ENCODE results near the gene FSCN2.

DNA sequence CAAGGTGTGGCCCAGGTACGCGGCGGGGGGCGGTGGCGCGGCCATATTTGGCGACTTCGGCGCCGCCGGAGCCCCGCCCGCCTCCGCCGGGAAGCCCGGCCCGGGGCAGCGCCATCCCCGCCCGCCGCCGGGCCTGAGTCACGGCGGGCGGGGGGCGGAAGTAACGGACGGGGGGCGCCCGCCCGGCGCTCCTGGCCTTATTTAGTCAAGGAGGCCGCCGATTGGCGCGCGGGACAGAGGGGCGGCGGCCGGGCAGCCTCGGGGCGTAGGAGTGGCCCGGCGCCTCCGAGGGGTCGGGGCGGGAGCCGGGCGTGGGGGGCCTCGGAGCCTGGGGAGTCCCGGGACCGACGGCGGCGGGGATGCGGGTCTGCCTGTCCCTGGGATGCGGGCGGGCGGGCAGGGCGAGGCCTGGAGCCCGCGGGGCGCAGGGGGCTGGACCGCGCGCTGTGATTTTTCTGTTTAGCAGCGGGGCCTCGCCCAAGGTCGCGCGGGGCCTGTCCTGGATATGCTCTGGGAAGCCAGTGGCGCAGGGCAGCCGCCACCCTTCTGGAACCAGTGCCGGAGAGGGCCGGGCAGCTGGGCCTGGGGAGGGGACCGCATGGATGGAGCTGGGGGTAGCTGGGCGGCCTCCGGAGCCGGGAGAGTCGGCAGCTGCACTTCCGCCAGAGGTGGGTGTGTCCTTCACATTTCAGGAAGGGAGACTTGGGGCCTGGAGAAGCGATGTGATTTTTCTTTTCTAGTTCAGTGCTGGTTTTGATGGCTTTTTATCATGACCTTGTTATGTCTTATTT lies 13.2 kb upstream of the FSCN2 start:
- TF ChIP-seq CTCF (optimal IDR thresholded peaks at IDR 0.05 in 1 of 3, IDR thresholded peaks at IDR 0.05 in 1 of 3, conservative IDR thresholded peaks at IDR 0.05 in 1 of 3; ENCODE audit: extremely low read depth in 1 of 3, insufficient read depth in 2 of 3, low read length in 3 of 3) (no peak), EZH2 (IDR thresholded peaks at IDR 0.05; ENCODE audit: low read length) (no peak)
